Measurements from ENCODE around the gene ZNF441. TPM values are rescaled to one million over a fixed set of nuclear protein-coding genes. Genes with fewer than 3 reads are reported as not detected.

ZNF441 gene
- total and polyA plus RNA-seq, 2 of the 4 experiments (the other 2 are of a cell fraction): 2.8 to 9.7 TPM

- CTCF ChIA-PET: no interaction called here
- dilution Hi-C loops (cut with HindIII; ENCODE audit: low sequenced_read_pairs, unreplicated experiment): no loop called here
Observed at GRCh38 chr19:11787536-11787935, 20.7 kb downstream of the ZNF441 start.

More at GRCh38 chr19:11787536-11787935, 20.7 kb downstream of the ZNF441 start:
- TF ChIP-seq RFX5 (IDR thresholded peaks at IDR 0.05; ENCODE audit: low read depth, low read length) (no peak), POLR2A (IDR thresholded peaks at IDR 0.05; ENCODE audit: low read depth, low read length) (no peak), FOS (IDR thresholded peaks at IDR 0.05; ENCODE audit: low read depth, low read length) (no peak), SMC3 (IDR thresholded peaks at IDR 0.05; ENCODE audit: low read depth, low read length) (no peak), USF2 (IDR thresholded peaks at IDR 0.05; ENCODE audit: low read depth, low read length) (no peak), MAFK (IDR thresholded peaks at IDR 0.05; ENCODE audit: low read depth, low read length) (no peak), BHLHE40 (IDR thresholded peaks at IDR 0.05; ENCODE audit: low read depth, low read length) (no peak), CHD1 (IDR thresholded peaks at IDR 0.05; ENCODE audit: low read depth, low read length) (no peak), RAD21 (IDR thresholded peaks at IDR 0.05; ENCODE audit: low read length) (no peak), CTCF (conservative IDR thresholded peaks at IDR 0.05; ENCODE audit: low read depth, low read length) (no peak), RCOR1 (IDR thresholded peaks at IDR 0.05; ENCODE audit: insufficient replicate concordance, low read length) (no peak), CEBPB (IDR thresholded peaks at IDR 0.05; ENCODE audit: low read depth, low read length) (no peak), MAZ (IDR thresholded peaks at IDR 0.05; ENCODE audit: borderline replicate concordance, low read depth, low read length) (no peak), NFE2L2 (IDR thresholded peaks at IDR 0.05; ENCODE audit: low read depth, low read length) (no peak), MXI1 (IDR thresholded peaks at IDR 0.05; ENCODE audit: borderline replicate concordance, low read depth, low read length) (no peak), ELK1 (IDR thresholded peaks at IDR 0.05; ENCODE audit: borderline replicate concordance, low read depth, low read length) (no peak)
- WGBS, 2 experiments (ENCODE audit: extremely low coverage in 2 of 2, insufficient read length in 1 of 2): 100% methylated on average over 1 of the region's 3 CpGs; no CpG with 5 or more reads in 1 of the 2 experiments
- ATAC-seq (ENCODE audit: low read depth) (no peak), DNase-seq (no peak)
- H2BK15ac ChIP-seq (ENCODE audit: low read depth, low read length): no peak overlapping the region
- H3K56ac ChIP-seq (ENCODE audit: extremely low read depth, insufficient read depth, low read length): no peak overlapping the region
- no peak overlapping the region for H3K14ac ChIP-seq (replicated peaks; ENCODE audit: low read depth, low read length)
- peaks cover 4% of the 10 kb centered on the region for H3K36me3 ChIP-seq (ENCODE audit: control insufficient read depth, insufficient read depth, low read length)
- no peak overlapping the region for H3K27ac ChIP-seq (ENCODE audit: insufficient read depth, low read length)
- in situ Hi-C loops (cut with MboI; ENCODE audit: low sequenced_read_pairs): no loop called here
- no peaks in the 10 kb centered on the region for H3K79me1 ChIP-seq (ENCODE audit: low read depth in 1 of 2, low read length in 2 of 2)
- no peak overlapping the region for H4K5ac ChIP-seq (ENCODE audit: low read depth, low read length)
- H3K18ac ChIP-seq (ENCODE audit: low read depth, low read length): no peak overlapping the region
- H4K8ac ChIP-seq (ENCODE audit: low read depth in 2 of 2, low read length in 2 of 2): no peak overlapping the region
- no peak overlapping the region for H2AFZ ChIP-seq (replicated peaks; ENCODE audit: low read length, poor library complexity)
- intact Hi-C loops (cut with micrococcal nuclease): no loop called here
- BruUV-seq (replicated peaks): no TSS peak
- no peaks in the 10 kb centered on the region for H3K27me3 ChIP-seq (ENCODE audit: control insufficient read depth, insufficient read depth, low read length)
- no peak overlapping the region for H2BK20ac ChIP-seq (ENCODE audit: low read depth, low read length)
- H3K4ac ChIP-seq (ENCODE audit: low read depth, low read length): no peak overlapping the region
- H3K4me3 ChIP-seq (ENCODE audit: insufficient read depth, low read depth, low read length): no peak overlapping the region
- H3K9ac ChIP-seq (ENCODE audit: low read depth, low read length): no peak overlapping the region
- POLR2A ChIA-PET (ENCODE audit: unreplicated experiment): no interaction called here
- peaks cover 43% of the 10 kb centered on the region for H3K9me3 ChIP-seq (ENCODE audit: control insufficient read depth, insufficient read depth, low read length)
- H4K20me1 ChIP-seq (ENCODE audit: insufficient read depth, low read length): no peaks in the 10 kb centered on the region
- no peak overlapping the region for H2BK5ac ChIP-seq (ENCODE audit: low read depth, low read length, poor library complexity, severe bottlenecking)
- no peak overlapping the region for H2AK5ac ChIP-seq (ENCODE audit: low read depth, low read length)
- H3K4me2 ChIP-seq (ENCODE audit: low read depth, low read length): no peak overlapping the region
- H3K9me1 ChIP-seq (ENCODE audit: insufficient read depth, low read length): no peaks in the 10 kb centered on the region
- no peak overlapping the region for H4K91ac ChIP-seq (ENCODE audit: insufficient read depth, low read depth, low read length)
- H3K4me1 ChIP-seq (ENCODE audit: control insufficient read depth, insufficient read depth, low read length): no peaks in the 10 kb centered on the region
- H2BK120ac ChIP-seq (ENCODE audit: low read depth, low read length): no peak overlapping the region
- no peak overlapping the region for H3K23ac ChIP-seq (ENCODE audit: low read depth, low read length)
- H2AK9ac ChIP-seq (replicated peaks; ENCODE audit: low read depth, low read length, poor library complexity): no peak overlapping the region
